Caco-2 (cell line): ENCODE data around the gene DNM2. TPM values are rescaled to one million over a fixed set of nuclear protein-coding genes. Genes with fewer than 3 reads are reported as not detected.

Source experiments
- BruUV-seq: library from RNA; stranded (reverse); fragments of 400-500 nt; replicated peaks from 2 replicates; lab custom pipeline; 2021; lab: Mats Ljungman, UMichigan
- CTCF ChIA-PET: fragments of 300-600 bp; sonication (Branson Sonifier 250); formaldehyde crosslinking; loops from one replicate; lab custom pipeline; 2022; ENCODE audit warnings: antibody characterized with exemption; lab: Charles Lee
- POLR2A ChIA-PET: fragments of 300-600 bp; sonication (Branson Sonifier 250); formaldehyde crosslinking; loops from one replicate; lab custom pipeline; 2022; ENCODE audit warnings: antibody characterized with exemption; lab: Charles Lee
- DNase-seq, 2 experiments: peaks; one replicate each; pipeline versions ENCODE4 v3.0.0 to v3.0.0-alpha.2; 2020 to 2022
- H3K27me3 ChIP-seq: replicated peaks from 2 replicates; pipeline ENCODE4 v1.6.0; 2011; ENCODE audit warnings: low read length; ENCODE audit not compliant: control insufficient read depth, insufficient read depth
- H3K36me3 ChIP-seq: 2 replicates; pipeline ENCODE4 v1.5.1; 2011; ENCODE audit warnings: low read length; ENCODE audit not compliant: control insufficient read depth, insufficient read depth
- H3K4me1 ChIP-seq: fragments of 250-450 bp; sonication (Bioruptor Pico); 2 replicates; pipeline ENCODE4 v1.5.1; 2020; ENCODE audit warnings: mild to moderate bottlenecking
- H3K4me3 ChIP-seq: 2 replicates; pipeline ENCODE4 v1.5.1; 2011; ENCODE audit warnings: low read depth, mild to moderate bottlenecking, control low read depth, low read length
- H3K9me3 ChIP-seq: fragments of 250-450 bp; sonication (Bioruptor Pico); 2 replicates; pipeline ENCODE4 v1.5.1; 2020; ENCODE audit warnings: mild to moderate bottlenecking, moderate library complexity
- H3K27ac Mint-ChIP-seq: one replicate; pipeline ENCODE4 v1.8.0; 2022; ENCODE audit warnings: mixed read lengths; ENCODE audit not compliant: unreplicated experiment
- H3K27me3 Mint-ChIP-seq: one replicate; pipeline ENCODE4 v1.8.0; 2022; ENCODE audit warnings: mixed read lengths; ENCODE audit not compliant: insufficient read depth, unreplicated experiment
- H3K36me3 Mint-ChIP-seq: one replicate; pipeline ENCODE4 v1.8.0; 2022; ENCODE audit warnings: mild to moderate bottlenecking, mixed read lengths; ENCODE audit not compliant: insufficient read depth, unreplicated experiment
- H3K4me1 Mint-ChIP-seq: one replicate; pipeline ENCODE4 v1.8.0; 2022; ENCODE audit warnings: low read depth, mixed read lengths; ENCODE audit not compliant: unreplicated experiment
- H3K4me3 Mint-ChIP-seq: one replicate; pipeline ENCODE4 v1.8.0; 2022; ENCODE audit warnings: mild to moderate bottlenecking, moderate library complexity, mixed read lengths; ENCODE audit not compliant: unreplicated experiment
- H3K9me3 Mint-ChIP-seq: one replicate; pipeline ENCODE4 v1.8.0; 2022; ENCODE audit warnings: mixed read lengths; ENCODE audit not compliant: unreplicated experiment
- intact Hi-C: fragments of 100-400 bp; cut with micrococcal nuclease; formaldehyde crosslinking; loops from one replicate; pipeline ENCODE4 v1.10.0; 2022; ENCODE audit not compliant: unreplicated experiment
- total RNA-seq: library from RNA; stranded (reverse); gene quantifications from 2 replicates; pipeline ENCODE4 v1.2.3, GENCODE V29; 2022
- TF ChIP-seq, protein P1 (sequence below), 2 experiments: fragments of 200-600 bp in 1 of 2; IDR thresholded peaks; 1 replicate in 1 of 2; 2 replicates in 1 of 2; pipeline versions ENCODE4 v1.5.1 to v1.8.0; 2011 to 2022; ENCODE audit warnings: antibody characterized with exemption in 1 of 2, control low read depth in 1 of 2, inconsistent platforms in 1 of 2, low read depth in 1 of 2, low read length in 1 of 2, mild to moderate bottlenecking in 1 of 2, moderate library complexity in 1 of 2; ENCODE audit not compliant: insufficient read depth in 1 of 2, severe bottlenecking in 1 of 2, unreplicated experiment in 1 of 2

DNM2 gene
- total RNA-seq, 1 experiment from 2014 or later = 137 TPM

DNA sequence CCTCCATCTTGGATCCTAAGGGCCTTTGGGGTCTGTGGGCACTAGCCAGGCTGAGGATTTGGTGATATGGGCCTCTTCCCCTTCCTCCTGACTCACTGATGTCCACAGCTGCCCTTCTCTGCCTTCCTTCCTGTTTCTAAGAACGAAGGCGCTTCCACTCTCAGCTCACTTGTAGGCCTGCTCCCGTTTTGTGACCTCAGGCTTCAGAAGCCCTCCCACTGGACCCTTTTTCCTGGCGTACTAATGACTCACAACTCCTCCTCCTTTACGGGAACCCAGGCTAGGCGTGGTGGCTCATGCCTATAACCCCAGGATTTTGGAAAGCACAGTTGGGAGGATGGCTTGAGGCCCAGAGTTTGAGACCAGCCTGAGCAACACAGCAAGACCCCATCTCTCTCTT is 62.5 kb downstream of the DNM2 start:
- TF ChIP-seq, protein P1, sequence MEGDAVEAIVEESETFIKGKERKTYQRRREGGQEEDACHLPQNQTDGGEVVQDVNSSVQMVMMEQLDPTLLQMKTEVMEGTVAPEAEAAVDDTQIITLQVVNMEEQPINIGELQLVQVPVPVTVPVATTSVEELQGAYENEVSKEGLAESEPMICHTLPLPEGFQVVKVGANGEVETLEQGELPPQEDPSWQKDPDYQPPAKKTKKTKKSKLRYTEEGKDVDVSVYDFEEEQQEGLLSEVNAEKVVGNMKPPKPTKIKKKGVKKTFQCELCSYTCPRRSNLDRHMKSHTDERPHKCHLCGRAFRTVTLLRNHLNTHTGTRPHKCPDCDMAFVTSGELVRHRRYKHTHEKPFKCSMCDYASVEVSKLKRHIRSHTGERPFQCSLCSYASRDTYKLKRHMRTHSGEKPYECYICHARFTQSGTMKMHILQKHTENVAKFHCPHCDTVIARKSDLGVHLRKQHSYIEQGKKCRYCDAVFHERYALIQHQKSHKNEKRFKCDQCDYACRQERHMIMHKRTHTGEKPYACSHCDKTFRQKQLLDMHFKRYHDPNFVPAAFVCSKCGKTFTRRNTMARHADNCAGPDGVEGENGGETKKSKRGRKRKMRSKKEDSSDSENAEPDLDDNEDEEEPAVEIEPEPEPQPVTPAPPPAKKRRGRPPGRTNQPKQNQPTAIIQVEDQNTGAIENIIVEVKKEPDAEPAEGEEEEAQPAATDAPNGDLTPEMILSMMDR (IDR thresholded peaks at IDR 0.05; ENCODE audit: insufficient read depth in 1 of 2, low read depth in 1 of 2, low read length in 1 of 2, severe bottlenecking in 1 of 2, unreplicated experiment in 1 of 2) = no peak
- Histone ChIP-seq H3K27me3 (no peaks in the 10 kb centered on the region), H3K4me1 (no peaks in the 10 kb centered on the region), H3K9me3 (no peaks in the 10 kb centered on the region), H3K36me3 (no peaks in the 10 kb centered on the region; the same call in 1 of the 2 replicates), H3K4me3 (no peak overlapping the region)
- no peak overlapping the region for H3K4me3 Mint-ChIP-seq
- DNase-seq = no peak
- H3K27me3 Mint-ChIP-seq = no peaks in the 10 kb centered on the region
- no peak overlapping the region for H3K27ac Mint-ChIP-seq
- no peaks in the 10 kb centered on the region for H3K9me3 Mint-ChIP-seq
- ChIA-PET POLR2A (no interaction called here), CTCF (no interaction called here)
- intact Hi-C loops = no loop called here
- BruUV-seq = no TSS peak
- H3K4me1 Mint-ChIP-seq = no peaks in the 10 kb centered on the region
- H3K36me3 Mint-ChIP-seq = peaks cover 88% of the 10 kb centered on the region

DNA sequence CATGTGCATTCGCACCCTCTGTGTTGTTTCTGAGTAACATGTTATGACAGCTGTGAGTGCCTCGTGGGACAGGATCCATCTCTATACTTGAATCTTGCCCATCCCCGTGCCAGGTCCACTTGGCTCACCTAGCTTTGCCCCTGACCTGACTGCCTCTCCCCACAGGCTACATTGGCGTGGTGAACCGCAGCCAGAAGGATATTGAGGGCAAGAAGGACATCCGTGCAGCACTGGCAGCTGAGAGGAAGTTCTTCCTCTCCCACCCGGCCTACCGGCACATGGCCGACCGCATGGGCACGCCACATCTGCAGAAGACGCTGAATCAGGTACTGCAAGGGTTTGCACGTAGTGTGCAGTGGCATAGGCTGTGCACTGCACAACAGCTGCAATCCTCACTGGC is 64.9 kb downstream of the DNM2 start:
- Histone ChIP-seq H3K36me3 (no peaks in the 10 kb centered on the region; the same call in 1 of the 2 replicates), H3K9me3 (no peaks in the 10 kb centered on the region), H3K4me1 (no peaks in the 10 kb centered on the region), H3K27me3 (no peaks in the 10 kb centered on the region), H3K4me3 (no peak overlapping the region)
- no peak overlapping the region for H3K27ac Mint-ChIP-seq
- TF ChIP-seq, protein P1 (IDR thresholded peaks at IDR 0.05; ENCODE audit: insufficient read depth in 1 of 2, low read depth in 1 of 2, low read length in 1 of 2, severe bottlenecking in 1 of 2, unreplicated experiment in 1 of 2) = no peak
- DNase-seq = no peak
- H3K4me3 Mint-ChIP-seq = no peak overlapping the region
- intact Hi-C loops = no loop called here
- H3K36me3 Mint-ChIP-seq = peaks cover 92% of the 10 kb centered on the region
- H3K9me3 Mint-ChIP-seq = no peaks in the 10 kb centered on the region
- POLR2A ChIA-PET = no interaction called here
- CTCF ChIA-PET = no interaction called here
- no TSS peak for BruUV-seq
- H3K4me1 Mint-ChIP-seq = no peaks in the 10 kb centered on the region
- H3K27me3 Mint-ChIP-seq = no peaks in the 10 kb centered on the region

DNA sequence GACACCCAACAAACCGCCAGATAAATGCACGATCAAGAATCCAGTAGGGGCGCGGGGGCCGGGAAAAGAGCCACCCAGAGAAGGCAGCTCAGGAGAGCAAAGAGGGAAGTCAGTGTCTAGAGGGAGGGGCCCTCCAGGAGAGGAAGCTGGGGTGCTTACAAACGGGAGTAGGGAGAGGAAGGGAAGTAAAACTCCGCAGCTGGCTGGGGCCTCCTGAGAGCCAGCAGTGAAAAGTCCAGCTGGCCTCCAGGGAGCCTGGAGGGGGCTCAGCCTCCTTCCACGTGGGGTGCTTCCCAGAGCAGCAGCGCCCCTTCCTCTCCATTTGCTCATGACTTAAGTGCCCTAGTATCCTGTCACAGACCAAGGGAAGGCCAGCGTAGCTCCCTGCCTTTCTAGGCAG is 66.4 kb downstream of the DNM2 start:
- DNase-seq = no peak
- H3K9me3 ChIP-seq = no peaks in the 10 kb centered on the region
- intact Hi-C loops = no loop called here
- H3K4me3 Mint-ChIP-seq = no peak overlapping the region
- no peak overlapping the region for H3K4me3 ChIP-seq
- no peaks in the 10 kb centered on the region for H3K27me3 Mint-ChIP-seq
- CTCF ChIA-PET = no interaction called here
- TF ChIP-seq, protein P1 (IDR thresholded peaks at IDR 0.05; ENCODE audit: insufficient read depth in 1 of 2, low read depth in 1 of 2, low read length in 1 of 2, severe bottlenecking in 1 of 2, unreplicated experiment in 1 of 2) = no peak
- H3K4me1 Mint-ChIP-seq = no peaks in the 10 kb centered on the region
- peaks cover 93% of the 10 kb centered on the region for H3K36me3 Mint-ChIP-seq
- H3K27ac Mint-ChIP-seq = peak overlapping the region; percentile 70
- no peaks in the 10 kb centered on the region for H3K27me3 ChIP-seq
- H3K4me1 ChIP-seq = no peaks in the 10 kb centered on the region
- H3K9me3 Mint-ChIP-seq = no peaks in the 10 kb centered on the region
- BruUV-seq = no TSS peak
- POLR2A ChIA-PET = interaction anchor here (0.6 kb wide), 1 partner anchor 428 kb away, joined by 3 read pairs; no protein-coding TSS in a partner anchor
- peaks cover 2% of the 10 kb centered on the region; the same call in 1 of the 2 replicates for H3K36me3 ChIP-seq
